GM21381 (cell line): ENCODE results near the gene MYL4.
"Not testable (repeated sequence)": the region's sequence is repeated elsewhere in the genome, so short reads cannot be mapped to it uniquely, and the experiment has no call there.

Experiments
- ATAC-seq: cut with Tn5 transposase; IDR thresholded peaks from one replicate; pipeline ENCODE4 v1.9.1; 2021; ENCODE audit warnings: mild to moderate bottlenecking, moderate library complexity; ENCODE audit not compliant: unreplicated experiment

MYL4 gene

DNA sequence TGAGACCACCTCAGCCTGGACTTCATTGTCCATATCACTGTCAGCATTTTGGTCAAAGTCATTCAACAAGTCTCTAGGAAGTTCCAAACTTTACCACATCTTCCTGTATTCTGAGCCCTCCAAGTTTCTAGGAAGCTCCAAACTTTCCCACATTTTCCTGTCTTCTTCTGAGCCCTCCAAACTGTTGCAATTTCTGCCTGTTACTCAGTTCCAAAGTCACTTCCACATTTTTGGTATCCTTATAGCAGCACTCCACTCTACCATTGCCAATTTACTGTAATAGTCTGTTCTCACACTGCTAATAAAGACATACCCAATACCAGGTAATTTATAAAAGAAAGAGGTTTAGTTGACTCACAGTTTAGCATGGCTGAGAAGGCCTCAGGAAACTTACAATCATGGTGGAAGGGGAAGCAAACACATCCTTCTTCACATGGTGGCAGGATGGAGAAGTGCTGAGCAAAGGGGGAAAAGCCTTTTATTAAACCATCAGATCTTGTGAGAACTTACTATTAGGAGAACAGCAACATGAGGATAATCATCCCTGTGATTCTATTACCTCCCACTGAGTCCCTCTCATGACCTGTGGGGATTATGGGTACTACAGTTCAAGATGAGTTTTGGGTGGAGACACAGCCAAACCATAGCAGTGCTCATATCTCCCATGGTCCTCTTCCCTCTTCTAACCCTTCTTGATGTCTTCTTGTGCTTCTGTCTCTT, 60.6 kb downstream of the MYL4 start:
- ATAC-seq = not testable (repeated sequence)

DNA sequence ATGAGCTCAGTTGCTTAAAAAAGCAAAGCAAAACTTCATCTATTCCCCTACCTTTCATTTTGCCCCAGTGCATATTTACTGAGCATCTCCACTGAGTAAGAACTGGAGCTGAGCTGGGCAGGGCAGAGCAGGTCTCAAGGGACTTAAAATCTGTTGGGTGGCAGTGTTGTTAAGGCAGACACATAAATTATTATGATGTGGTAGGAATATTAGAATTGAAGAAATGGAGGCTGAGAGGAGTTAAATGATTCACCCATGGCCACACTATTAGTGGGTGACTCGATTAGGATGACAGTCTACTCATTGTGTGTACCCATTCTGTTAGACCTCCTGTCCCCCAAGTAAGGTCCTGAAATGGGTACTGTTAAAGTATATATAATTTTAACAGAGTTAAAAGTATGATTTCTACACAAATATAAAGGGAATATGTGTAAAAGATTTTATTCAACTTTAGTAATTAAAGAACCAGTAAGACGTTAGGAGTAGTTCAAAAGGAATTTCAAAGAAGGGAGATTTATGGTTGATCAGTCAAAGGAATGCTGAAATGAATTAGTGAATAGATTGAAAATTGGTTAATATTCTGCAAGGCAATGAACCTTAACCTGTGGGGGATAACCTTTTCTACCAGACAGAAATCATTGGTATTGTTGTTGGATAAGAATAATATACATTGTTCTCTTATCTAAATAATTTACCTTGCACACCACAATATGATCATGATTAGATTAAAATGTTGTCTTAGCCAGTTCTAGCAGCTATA, 62.0 kb downstream of the MYL4 start:
- ATAC-seq = no peak

DNA sequence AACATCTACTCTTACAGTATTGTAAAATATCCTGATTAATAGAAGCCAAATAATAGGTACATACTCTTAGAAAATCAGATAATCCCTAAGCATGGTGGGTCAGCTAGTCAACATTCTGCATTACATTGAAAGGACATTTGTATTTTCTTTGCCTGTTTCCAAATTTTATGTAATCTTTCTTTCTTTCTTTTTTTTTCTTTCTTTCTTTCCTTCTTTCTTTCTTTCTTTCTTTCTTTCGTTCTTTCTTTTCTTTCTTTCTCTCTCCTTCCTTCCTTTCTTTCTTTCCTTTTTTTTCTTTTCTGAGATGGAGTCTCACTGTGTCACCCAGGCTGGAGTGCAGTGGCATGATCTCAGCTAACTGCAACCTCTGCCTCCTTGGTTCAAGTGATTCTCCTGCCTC, 63.3 kb downstream of the MYL4 start:
- no peak for ATAC-seq

DNA sequence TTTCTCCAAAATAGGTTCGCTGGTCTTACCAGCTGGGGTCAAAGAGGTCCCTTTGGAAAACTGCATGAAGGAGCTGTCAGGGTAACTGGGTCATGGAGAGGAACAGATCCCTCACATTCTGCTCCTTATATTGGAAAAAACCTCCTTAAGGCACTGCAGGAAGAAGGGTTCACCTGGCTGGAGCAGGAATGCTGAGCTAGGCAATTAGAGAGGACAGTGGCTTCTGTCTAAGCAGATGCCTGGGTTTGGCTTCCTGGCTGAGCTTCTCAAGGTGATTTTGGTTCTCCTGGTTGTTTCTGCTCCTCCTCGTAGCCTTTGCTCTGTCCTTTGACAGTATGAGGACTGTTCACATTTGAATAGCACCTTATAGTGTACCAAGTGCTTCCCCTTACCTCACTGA, 64.1 kb downstream of the MYL4 start:
- ATAC-seq = no peak
